Measurements from ENCODE around the gene GNAO1. TPM values are rescaled to one million over a fixed set of nuclear protein-coding genes. Genes with fewer than 3 reads are reported as not detected.

GNAO1 gene
- total and polyA plus RNA-seq, 9 of the 15 experiments (the other 6 are each of a cell fraction or from before 2014, with no cell fraction given), result 0.07 to 0.42 (median 0.08) TPM; not detected in 5

DNA sequence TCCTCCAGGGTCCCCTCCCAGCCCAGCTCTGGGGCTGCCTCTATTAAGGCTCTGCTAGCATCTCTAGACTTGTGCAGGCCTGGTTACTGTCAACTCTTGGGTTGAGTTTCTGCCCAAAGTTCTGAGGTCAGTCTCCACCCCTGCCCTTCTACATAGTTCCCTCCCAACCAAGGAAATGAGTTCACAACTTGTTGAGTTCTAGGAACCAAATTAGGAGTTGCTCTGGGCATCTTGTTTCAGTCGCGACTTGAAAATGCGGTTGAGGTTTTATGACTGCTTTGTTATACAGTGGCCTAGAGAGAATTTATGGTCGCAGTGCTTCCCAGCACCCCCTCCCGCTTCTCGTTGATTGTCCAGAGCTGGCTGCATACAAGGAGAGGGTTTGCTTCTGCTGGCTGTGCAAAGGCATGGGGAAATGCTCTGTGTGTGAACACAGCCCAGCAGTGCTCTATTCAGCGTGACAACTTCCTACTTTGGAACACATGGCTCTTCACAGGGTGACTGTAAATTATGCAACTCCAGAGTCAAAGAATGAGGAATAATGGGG lies 20.2 kb downstream of the GNAO1 start:
- Histone ChIP-seq H4K20me1 (replicated peaks; ENCODE audit: control insufficient read depth, insufficient read depth, low read length) (no peaks in the 10 kb centered on the region), H3K79me2 (ENCODE audit: control insufficient read depth, insufficient read depth, low read length) (no peaks in the 10 kb centered on the region), H3K9me3 (replicated peaks; ENCODE audit: control insufficient read depth, insufficient read depth, low read depth, low read length) (no peaks in the 10 kb centered on the region), H3K36me3 (ENCODE audit: control insufficient read depth, insufficient read depth, low read length) (no peaks in the 10 kb centered on the region), H3K27me3 (ENCODE audit: control insufficient read depth in 2 of 2, insufficient read depth in 2 of 2, low read length in 2 of 2) (peaks cover 11 to 40% of the 10 kb centered on the region in 2 experiments; a peak in 4 of 5 replicates), H3K9ac (ENCODE audit: insufficient read depth in 1 of 2, low read depth in 2 of 2, low read length in 2 of 2) (no peak overlapping the region), H3K9me1 (ENCODE audit: control insufficient read depth, insufficient read depth, low read length) (no peaks in the 10 kb centered on the region), H3K4me2 (ENCODE audit: insufficient read depth, low read length) (no peak overlapping the region), H2AFZ (ENCODE audit: low read depth, low read length) (no peak overlapping the region), H3K4me1 (replicated peaks in 1 of 2; ENCODE audit: control insufficient read depth in 2 of 2, insufficient read depth in 2 of 2, low read length in 2 of 2) (no peaks in the 10 kb centered on the region), H3K4me3 (no peak overlapping the region), H3K27ac (ENCODE audit: extremely low read depth, low read depth, low read length) (no peak overlapping the region)
- 8% methylated on average over 7 of the region's 7 CpGs for WGBS (ENCODE audit: insufficient coverage, low coverage, missing lambda C conversion rate)
- TF ChIP-seq, protein P1, sequence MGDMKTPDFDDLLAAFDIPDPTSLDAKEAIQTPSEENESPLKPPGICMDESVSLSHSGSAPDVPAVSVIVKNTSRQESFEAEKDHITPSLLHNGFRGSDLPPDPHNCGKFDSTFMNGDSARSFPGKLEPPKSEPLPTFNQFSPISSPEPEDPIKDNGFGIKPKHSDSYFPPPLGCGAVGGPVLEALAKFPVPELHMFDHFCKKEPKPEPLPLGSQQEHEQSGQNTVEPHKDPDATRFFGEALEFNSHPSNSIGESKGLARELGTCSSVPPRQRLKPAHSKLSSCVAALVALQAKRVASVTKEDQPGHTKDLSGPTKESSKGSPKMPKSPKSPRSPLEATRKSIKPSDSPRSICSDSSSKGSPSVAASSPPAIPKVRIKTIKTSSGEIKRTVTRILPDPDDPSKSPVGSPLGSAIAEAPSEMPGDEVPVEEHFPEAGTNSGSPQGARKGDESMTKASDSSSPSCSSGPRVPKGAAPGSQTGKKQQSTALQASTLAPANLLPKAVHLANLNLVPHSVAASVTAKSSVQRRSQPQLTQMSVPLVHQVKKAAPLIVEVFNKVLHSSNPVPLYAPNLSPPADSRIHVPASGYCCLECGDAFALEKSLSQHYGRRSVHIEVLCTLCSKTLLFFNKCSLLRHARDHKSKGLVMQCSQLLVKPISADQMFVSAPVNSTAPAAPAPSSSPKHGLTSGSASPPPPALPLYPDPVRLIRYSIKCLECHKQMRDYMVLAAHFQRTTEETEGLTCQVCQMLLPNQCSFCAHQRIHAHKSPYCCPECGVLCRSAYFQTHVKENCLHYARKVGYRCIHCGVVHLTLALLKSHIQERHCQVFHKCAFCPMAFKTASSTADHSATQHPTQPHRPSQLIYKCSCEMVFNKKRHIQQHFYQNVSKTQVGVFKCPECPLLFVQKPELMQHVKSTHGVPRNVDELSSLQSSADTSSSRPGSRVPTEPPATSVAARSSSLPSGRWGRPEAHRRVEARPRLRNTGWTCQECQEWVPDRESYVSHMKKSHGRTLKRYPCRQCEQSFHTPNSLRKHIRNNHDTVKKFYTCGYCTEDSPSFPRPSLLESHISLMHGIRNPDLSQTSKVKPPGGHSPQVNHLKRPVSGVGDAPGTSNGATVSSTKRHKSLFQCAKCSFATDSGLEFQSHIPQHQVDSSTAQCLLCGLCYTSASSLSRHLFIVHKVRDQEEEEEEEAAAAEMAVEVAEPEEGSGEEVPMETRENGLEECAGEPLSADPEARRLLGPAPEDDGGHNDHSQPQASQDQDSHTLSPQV (IDR thresholded peaks at IDR 0.05), result no peak
- no peak for ATAC-seq
- no peak for DNase-seq (ENCODE audit: extremely low read depth in 1 of 4, low spot score in 3 of 4)
- FAIRE-seq, result no peak
- CTCF ChIA-PET (ENCODE audit: low intra/inter-chr PET ratio), result no interaction called here
- intact Hi-C loops (cut with micrococcal nuclease) (no loop called here), in situ Hi-C loops (cut with MboI) (no loop called here)
- no TSS peak for BruUV-seq (replicated peaks)
- POLR2A ChIA-PET, result no interaction called here
